Brain pericyte (primary cell): ENCODE results near the gene TANGO2.

Source experiments
- DNase-seq: peaks from one replicate; pipeline ENCODE4 v3.0.0-alpha.2; 2012; ENCODE audit warnings: low read depth, low spot score

TANGO2 gene

GRCh38 chr22:19994851-19995610, 25.9 kb upstream of the TANGO2 start:
- DNase-seq, result no peak

DNA sequence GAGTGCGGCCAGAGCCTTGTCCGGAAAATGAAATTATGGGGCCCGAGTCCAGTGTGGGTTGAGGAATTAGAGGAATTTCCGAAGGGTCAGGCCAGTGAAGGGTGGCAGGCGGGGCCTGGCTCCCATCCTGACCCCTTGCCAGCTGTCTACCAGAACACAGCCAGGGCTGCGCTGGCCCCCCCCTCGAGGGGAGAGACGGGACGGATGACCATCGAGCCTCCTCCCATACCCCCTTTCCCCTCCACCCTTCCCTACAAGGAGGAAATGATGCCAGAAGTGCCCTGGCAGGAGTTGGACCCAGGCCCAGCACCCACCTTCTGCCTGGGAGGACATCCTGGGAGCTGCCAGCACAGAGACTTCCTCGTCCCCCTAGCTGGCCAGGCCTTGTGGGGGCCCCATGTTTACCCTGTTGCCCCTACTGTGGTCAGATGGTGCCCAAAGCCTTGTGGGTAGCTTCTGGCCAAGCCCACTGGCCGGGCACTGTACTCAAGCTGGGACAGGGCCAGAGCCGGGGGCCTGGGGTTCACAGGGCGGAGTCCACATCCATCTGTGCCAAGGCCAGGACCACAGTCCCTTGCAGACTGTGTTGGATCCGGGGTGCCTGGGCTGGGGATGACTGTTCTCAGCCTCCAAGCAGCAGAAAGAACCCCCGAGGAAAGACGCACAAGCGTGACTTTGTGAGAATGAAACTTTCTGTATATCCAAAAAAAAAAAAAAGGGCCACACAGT, 25.1 kb upstream of the TANGO2 start:
- DNase-seq, result no peak

DNA sequence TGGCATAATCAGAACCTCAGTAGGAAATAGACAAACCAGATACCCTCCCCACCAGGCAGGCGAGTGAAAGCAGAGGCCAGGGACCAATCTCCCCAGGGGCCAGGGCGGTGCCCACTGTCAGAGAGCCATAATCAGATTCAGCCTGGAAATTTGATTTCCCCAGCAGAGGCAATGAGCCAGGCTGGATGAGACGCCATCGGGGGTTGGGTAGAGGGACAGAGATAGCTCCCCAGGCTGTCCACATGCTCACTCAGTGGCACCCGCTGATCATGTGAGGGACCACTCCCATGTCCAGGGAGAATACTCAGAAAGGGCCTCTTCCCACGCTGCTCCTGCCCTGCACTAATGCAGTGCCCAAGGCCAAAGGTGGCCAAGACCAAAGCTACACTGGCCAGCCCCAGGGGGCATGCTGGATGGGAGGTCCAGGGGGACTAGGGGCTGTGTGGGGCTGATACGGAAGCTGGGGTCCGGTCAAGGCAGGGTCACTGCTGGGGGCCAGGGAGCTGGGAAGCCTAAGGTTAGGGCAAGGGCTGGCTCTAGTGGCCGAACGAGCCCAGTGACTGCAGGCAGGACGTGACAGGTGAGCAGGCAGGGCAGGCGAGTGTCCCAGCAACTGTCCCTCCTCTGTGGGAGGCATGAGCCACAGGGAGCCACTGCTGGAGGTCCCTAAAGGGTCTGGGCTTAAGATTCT, 24.1 kb upstream of the TANGO2 start:
- DNase-seq, result no peak

DNA sequence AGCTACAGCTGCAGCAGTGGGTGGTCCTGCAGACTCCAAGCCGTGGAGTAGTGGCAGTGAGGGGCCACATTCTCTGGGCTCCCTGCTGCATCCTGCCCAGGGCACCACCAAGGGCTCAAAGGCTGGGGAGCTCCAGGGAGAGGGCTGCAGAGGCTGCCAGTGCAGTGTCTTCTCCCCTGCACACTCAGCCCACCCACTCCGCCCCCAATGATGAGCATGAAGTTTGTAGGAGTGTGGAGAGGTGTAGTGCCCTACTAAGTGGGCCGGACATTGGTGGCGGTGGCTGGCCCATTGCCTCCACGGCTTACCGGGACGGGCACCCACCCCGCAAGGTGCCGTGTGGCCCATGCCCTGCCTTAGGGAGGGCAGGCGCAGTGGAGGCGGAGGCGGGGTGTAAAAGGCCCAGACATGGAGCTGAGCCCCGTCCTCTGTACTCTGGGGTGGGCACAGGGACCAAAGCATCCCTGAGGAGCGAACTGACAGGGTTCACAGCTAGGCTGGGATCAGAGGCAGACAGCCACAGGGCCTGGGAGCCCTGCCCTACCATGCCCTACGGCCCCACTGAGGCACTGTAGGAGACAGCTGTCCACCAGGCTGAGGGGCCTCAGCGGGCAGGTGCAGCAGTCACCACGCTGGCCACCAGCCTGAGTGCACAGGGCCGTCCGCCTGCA, 23.2 kb upstream of the TANGO2 start:
- DNase-seq, result no peak

- no peak for DNase-seq
Observed at GRCh38 chr22:19998232-19998951, 22.5 kb upstream of the TANGO2 start.

GRCh38 chr22:19998991-19999820, 21.7 kb upstream of the TANGO2 start:
- DNase-seq, result no peak

- no peak for DNase-seq
Observed at GRCh38 chr22:20000246-20001081, 20.4 kb upstream of the TANGO2 start.

GRCh38 chr22:20001082-20001638, 19.8 kb upstream of the TANGO2 start:
- no peak for DNase-seq

DNA sequence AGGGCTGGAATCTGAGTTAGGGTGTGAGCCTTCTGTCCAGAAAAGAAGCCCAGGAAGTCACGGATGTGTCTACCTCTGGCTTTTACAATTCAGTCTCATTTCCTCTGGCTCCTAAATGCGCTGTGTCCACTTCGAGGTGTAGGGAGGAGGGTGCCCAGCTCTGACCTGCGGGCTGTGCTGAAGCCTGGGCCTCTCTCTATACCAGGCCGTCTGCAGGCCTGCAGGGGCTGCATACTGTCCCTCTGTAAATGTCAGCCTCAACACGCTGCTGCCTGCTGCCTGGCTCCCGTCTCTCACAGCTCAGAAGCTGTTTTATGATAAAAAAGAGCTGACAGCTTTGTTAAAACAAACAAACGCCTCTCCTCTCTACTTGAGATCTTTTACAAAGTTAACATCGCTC, 18.8 kb upstream of the TANGO2 start:
- no peak for DNase-seq

DNA sequence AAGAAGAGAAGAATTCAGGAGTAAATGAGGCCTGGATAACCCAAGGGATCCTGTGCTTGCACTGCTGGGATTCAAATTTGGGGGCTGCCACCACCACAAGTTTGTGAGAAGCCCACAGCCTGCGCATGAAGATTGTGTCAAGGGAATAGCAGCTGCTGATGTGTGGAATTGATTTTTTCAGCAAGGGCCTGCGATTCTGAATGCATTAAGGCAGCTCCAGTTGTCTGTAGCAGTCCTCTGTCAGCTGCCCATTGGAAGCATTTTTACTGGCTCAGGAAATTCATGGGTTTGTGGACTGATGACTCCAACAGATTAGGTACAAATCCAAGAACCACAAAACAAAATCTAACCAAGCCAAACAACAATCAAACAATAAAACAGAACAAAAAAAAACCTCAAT, 18.3 kb upstream of the TANGO2 start:
- no peak for DNase-seq

DNA sequence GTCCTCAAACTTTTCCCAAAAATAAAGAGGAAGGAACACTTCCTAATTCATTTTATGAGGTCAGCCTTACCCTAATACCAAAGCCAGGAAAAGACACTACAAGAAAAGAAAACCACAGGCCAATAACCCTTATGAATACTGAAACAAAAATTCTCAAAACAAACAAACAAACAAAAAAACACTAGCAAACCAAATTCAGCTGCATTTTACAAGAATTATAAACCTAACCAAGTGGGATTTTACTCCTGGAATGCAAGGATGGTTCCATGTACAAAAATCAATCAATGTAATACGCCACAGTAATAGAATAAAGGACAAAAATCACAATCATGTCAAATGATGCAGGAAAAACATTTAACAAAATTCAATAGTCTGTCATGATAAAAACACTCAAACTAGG, 17.6 kb upstream of the TANGO2 start:
- no peak for DNase-seq

DNA sequence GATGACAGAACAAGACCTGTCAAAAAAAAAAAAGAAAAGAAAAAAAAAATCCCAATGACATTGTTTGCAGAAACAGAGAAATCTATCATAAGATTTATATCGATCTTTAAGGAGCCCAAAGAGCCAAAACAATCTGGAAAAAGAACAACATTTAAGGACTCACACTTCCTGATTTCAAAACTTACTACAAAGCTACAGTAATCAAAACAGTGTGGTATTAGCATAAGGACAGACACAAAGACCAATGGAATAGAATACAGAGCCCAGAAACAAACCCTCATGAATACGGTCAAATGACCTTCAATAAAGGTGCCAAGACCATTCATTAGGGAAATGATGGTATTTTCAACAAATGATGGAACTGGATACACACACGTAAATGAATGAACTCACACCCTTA, 16.4 kb upstream of the TANGO2 start:
- no peak for DNase-seq

GRCh38 chr22:20008221-20008995, 12.5 kb upstream of the TANGO2 start:
- DNase-seq, result no peak

- DNase-seq, result no peak
Observed at GRCh38 chr22:20009018-20009491, 11.9 kb upstream of the TANGO2 start.

DNA sequence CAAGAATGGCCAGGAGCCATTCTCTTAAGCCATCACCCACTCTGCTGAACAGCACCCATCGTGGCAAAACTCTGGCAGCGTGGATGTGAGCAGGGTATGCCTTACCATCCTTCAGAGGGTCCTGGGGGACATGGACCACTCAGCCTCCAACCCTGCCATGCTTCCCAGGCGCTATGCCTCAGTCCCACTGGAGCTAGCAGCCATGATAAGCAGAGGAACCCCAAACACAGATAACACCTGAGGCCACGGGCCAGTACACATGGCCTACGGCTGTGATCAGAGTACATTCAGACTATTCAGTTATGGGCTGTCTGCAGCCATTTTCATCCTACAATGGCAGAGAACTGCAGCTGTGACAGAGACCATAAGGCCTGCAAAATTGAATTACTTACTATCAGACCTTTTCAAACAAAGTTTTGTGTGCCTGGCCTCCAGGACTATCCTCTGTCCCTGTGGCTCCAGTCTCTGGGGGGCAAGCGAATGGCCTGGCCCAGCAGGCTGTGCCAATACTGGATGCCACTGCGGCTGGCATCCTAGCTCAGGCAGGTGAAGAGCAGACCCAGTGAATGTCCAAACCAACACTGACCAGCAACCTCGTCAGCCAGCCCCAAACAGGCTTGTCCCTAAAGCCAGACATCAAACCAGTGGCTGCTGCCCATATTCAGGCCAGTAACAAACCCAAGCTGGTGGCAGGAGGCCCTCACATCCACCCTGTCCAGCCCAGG, 11.2 kb upstream of the TANGO2 start:
- DNase-seq, result no peak

DNA sequence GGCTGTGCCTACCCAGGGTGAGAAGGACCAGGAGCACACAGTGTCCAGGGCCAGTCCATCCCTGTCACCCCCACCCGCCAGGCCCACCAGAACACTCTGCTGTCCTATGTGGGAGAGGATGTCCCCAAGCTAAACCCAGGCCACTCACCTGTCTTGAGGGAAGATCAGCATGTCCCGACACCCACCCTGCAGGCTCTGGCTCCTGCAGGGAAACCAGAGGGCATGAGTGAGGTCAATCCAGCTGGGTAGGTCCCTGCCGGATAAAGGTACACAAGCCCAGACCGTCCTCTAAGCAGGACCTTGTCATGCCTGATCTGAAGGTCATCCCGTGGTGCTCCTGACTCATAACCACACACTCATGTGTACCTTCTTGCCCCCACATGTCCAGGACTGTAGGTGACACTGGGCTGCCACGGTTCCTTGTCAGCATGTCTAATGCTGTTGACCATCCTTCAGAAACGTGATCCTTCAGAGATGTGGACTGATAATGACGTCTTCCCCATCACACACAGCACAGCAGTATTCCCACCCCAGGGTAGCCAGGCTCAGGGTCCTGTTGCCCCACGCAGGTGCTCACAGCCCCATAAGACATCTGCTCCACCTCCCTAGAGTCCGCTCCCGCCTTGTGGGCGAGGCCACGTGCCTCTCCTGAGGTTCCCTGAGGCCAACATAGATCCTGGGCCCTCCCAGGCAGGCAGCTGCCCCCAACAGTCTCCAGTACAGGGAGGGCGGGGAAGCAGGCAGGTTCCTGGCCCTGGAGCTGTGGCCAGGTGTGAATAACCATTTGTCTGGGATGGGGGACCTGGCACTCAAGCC, 10.4 kb upstream of the TANGO2 start:
- no peak for DNase-seq
